NCI-H226 (cell line): ENCODE measurements around the gene TGFBR3.

Source experiments
- DNase-seq: peaks from one replicate; pipeline ENCODE4 v3.0.0-alpha.2; 2015

TGFBR3 gene

GRCh38 chr1:91753878-91754277 lies 132.1 kb downstream of the TGFBR3 start:
- no peak for DNase-seq

GRCh38 chr1:91752324-91752723 lies 133.6 kb downstream of the TGFBR3 start:
- DNase-seq = no peak

DNA sequence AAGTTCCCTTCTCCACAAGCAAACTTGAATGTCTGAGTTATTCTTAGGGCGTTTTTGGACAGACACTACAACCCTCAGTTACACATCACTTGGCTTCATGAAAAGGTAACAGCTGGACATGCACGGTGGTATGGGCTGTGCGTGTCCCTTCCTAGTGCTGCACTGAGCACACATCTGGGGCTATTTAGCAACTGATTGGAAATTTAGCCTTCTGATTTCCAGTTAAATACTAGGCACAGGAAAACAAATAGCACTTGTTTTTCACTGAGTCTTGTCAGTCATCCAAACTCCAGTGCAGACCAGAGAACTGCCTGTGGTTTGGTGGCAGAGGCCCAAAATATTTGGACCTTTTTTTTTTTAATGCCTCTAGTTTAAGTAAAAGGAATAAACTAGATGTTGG lies 134.7 kb downstream of the TGFBR3 start:
- DNase-seq = no peak

- no peak for DNase-seq
These were observed 135.5 kb downstream of the TGFBR3 start for GRCh38 chr1:91750398-91750996.

- DNase-seq = no peak
These were observed 136.1 kb downstream of the TGFBR3 start for GRCh38 chr1:91749788-91750231.

DNA sequence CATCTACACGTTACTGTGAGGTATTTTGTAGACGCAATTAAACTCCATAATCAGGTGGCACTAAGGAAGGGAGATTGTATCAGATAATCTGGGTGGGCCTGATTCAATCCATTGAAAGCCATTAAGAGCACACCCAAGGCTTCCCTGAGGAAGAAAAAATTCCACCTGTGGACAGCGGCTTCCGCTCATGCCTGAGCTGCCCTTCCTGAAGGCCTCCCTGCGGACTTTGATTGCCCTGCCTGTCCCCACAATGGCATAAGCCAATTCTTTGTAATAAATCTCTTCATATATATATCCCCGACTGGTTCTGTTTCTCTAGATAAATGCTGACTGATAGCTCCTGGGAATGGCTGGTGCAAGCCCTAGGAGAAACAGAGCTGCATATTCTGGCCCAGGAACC lies 138.3 kb downstream of the TGFBR3 start:
- no peak for DNase-seq

DNA sequence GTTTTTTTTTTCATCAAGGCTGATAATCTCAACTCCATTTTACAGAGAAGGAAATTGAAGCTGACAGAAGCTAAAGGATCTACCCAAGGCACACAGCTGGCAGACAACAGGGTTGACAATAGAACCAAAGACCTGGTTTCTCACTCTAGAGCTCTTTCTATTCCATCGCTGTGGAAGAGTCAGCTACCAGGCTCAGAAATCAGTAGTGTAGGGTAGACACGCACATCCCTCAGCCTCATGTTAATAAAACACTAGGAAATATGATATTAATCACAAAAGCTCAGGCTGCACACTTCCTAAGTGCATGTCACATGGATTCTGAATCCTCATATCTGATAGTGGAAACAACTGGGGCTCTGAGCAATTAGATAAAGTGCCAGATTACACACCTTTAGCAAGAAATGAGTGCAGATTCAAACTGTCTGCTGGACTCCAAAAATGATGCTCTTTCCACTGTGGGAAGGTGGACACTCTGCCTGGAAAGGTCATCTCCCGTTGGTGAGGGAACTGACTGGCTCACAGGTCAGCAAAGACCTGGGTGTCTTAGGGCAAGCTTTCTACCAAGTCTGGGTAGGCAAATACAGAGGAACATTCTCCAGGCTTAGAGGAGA lies 139.1 kb downstream of the TGFBR3 start:
- DNase-seq = no peak

DNA sequence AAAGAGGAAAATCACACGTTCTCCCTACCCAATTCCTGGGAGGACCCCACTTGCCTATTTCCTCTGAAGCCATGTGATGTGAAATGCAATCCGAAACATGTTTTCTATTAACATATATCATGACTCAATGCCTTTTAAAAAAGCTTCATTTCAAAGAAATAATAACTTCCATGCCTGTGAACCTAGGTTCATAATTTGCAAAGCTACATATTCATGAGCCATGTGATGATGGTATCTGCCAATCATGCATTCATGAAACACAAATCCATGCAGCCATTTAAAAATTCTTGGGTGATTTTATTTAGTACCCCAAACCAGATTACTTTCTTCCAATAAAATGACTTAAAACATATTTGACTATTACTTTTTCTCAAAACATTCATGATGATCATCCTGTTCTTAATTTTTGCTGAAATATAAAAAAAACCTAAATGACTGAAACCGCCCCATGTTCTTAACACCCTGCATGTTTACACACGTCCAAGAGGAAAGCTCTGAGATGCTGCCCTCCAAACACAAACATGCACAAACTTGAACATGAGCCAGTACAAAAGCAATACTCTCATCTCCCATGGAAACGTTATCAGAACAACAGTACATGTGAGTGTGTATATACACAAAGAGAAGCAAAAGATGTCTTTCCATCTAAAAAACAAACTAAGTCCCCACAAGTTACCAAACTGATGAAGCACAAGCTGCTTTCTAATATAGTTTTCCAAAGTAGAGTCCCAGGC lies 140.1 kb downstream of the TGFBR3 start:
- DNase-seq = no peak

DNA sequence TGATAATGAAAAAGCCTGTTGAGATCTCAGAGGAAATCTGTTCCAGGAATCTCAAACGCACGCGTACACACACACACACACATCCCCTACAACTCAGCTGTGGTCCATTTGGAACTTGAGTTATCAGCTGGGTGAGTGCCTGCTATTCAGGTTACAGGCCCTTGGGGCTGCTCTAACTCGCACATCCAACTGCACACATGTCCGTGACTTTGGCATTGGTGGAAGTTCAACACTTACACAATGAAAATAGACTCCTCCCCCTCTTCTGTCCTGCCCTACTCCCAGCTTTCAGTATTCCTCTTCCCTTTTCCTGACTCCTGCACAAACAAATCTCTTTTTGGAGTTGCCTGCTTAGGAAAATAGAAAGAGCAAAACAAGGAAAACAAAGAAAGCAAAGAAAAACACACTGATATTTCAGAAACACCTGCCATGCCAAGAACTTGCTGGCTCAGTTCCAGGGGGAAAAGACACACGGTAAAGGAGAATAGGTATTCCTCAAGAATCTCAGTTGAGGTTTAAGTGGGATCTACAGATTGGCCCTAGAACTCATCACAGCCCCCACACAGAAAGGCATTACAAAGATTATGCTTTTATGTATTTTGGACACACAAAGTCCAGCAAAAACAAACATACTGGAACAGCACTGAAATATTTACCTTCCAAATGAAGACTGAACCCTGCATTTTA lies 140.9 kb downstream of the TGFBR3 start:
- DNase-seq = no peak

GRCh38 chr1:91742848-91743292 lies 143.1 kb downstream of the TGFBR3 start:
- DNase-seq = peak; percentile 75

- DNase-seq = no peak
These were observed 144.0 kb downstream of the TGFBR3 start for GRCh38 chr1:91741906-91742305.

DNA sequence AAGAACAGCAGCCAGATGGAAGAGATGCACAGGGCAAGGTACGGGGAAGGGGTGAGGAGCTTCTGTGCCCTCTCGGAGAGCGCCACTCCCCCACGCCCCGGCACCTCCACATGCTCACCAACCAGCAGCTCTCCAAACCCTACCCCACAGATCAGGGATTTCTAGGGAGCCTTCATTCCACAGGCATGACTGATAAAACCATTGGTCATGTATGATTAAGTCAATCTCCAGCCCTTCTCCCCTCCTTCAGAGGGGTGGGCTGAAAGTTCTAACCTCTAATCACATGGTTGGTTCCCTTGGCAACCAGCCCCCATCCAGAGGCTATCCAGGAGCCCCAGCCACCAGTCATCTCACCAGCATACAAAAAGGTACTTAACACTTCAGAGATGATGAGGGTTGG lies 144.7 kb downstream of the TGFBR3 start:
- peak; percentile 98 for DNase-seq

DNA sequence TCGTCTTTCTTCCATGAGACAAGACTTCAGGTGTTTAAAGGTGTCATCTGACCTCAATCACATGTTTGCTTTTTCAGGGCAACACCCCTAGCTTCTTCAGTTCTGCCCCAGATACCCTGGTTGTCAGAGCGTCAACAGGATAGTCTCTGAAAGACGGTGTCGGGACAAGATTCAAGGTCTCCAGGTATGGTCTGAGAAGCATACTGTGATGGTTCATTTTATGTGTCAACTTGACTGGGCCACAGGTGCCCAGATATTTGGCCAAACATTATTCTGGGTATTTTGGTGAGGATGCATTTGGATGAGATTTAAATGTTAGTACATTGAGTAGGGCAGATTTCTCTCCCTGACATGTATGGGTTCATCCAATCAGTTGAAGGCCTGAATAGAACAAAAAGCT lies 148.3 kb downstream of the TGFBR3 start:
- no peak for DNase-seq

- peak; percentile 92 for DNase-seq
These were observed 149.0 kb downstream of the TGFBR3 start for GRCh38 chr1:91736715-91737615.

DNA sequence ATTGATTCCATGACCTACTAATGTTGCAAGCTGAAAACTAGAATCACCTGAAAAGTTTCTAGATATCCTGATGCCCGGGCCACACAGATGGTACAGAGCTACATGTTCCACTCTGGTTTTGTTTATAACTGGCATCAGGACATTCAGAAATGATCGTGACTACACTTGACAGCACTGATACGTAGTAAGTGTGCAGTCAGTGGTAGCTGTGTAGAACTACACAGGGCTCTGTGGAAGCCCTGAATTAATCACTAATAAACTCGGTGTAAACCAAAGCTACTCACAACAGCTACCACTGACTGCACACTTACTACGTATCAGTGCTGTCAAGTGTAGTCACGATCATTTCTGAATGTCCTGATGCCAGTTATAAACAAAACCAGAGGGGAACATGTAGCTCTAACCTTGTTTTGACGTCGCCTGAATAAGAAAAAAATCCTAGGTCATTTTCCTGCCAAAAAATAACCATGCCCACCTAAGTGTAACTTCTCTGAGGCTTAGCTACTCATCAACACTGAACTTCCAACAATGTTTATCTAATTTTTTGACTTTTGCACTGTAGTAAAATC lies 149.7 kb downstream of the TGFBR3 start:
- no peak for DNase-seq

DNA sequence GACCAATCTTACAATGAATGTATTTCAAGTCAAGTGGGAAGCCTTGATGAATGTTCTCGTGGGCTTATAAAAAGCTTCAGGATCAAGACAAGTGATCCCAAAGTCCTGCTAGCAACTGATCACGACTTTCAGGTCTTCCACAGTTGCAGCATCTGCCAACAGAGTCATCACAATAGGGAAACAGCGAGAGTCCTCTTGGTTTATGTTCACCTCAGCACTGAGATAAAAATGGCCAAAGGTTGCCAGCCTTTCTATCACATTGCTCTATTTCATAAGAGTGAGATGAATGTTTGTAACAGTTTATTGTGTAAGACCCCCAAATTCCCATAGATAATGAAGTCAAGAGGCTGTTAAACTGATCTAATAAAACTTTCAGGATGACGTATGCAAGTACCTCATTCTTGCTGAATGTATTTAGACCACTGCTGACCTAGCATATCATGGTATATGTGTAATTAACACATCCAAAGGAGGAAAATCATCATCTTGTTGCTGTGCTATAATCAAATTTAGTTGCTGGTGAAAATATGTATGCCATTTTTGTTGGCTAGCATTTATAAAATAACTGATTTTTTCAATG lies 150.6 kb downstream of the TGFBR3 start:
- peak; percentile 28 for DNase-seq

- DNase-seq = no peak
These were observed 151.2 kb downstream of the TGFBR3 start for GRCh38 chr1:91734761-91735160.

DNA sequence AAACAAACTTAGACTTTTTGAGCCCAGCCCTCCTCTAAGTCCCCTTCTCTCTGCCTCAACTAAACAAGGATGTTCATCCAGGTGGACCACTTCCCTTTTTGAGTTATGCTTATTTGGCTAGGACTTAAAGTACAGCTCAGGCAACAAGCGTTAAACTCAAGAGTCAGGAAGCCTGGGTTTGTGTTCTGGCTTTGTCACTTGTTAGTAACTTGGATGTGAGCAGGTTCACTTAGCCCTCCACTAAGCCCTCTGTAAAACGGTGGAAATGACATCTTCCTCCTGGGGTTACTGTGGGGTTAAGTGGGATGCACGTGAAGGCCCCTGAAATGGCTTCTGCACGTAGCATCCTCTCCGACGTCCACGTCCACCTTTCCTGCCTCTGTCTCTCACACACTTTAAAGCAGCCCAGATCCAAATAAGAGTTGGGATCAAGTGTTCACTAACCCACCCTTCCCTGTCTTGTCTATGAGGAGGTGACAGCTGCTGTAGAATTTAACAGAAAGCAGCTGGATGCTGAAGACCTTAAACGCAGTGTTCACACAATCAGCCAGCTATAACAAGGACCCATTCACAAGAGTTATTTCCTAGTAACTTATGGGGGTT lies 152.7 kb downstream of the TGFBR3 start:
- DNase-seq = no peak

GRCh38 chr1:91732291-91733107 lies 153.5 kb downstream of the TGFBR3 start:
- DNase-seq = peak; percentile 92

GRCh38 chr1:91731815-91732214 lies 154.1 kb downstream of the TGFBR3 start:
- peak; percentile 80 for DNase-seq
